H9 (cell line): ENCODE measurements around the gene TMEM132D. TPM values are rescaled to one million over a fixed set of nuclear protein-coding genes. Genes with fewer than 3 reads are reported as not detected.

ENCODE experiments used
- DNase-seq: peaks from one replicate; pipeline ENCODE4 v3.0.0-alpha.2; 2017
- H2AFZ ChIP-seq: one replicate; pipeline ENCODE4 v1.6.1; 2013; ENCODE audit warnings: mild to moderate bottlenecking, low read length, control low read depth, moderate library complexity
- H2AK5ac ChIP-seq: 2 replicates; pipeline ENCODE4 v1.6.1; 2013; ENCODE audit warnings: low read length, control low read depth, mixed read lengths; ENCODE audit not compliant: insufficient read length
- H2BK120ac ChIP-seq: one replicate; pipeline ENCODE4 v1.6.1; 2013; ENCODE audit warnings: low read depth, mild to moderate bottlenecking, low read length, control low read depth, inconsistent platforms; ENCODE audit not compliant: poor library complexity, severe bottlenecking
- H2BK12ac ChIP-seq: 2 replicates; pipeline ENCODE4 v1.6.1; 2013; ENCODE audit warnings: low read length, control low read depth, mixed read lengths, low read depth; ENCODE audit not compliant: insufficient read length
- H2BK15ac ChIP-seq: 2 replicates; pipeline ENCODE4 v1.6.1; 2013; ENCODE audit warnings: low read depth, low read length, control low read depth
- H2BK20ac ChIP-seq: one replicate; pipeline ENCODE4 v1.6.1; 2013; ENCODE audit warnings: low read depth, mild to moderate bottlenecking, low read length, control low read depth, inconsistent platforms; ENCODE audit not compliant: poor library complexity, severe bottlenecking
- H2BK5ac ChIP-seq: 2 replicates; pipeline ENCODE4 v1.6.1; 2013; ENCODE audit warnings: low read length, control low read depth, mixed read lengths; ENCODE audit not compliant: insufficient read length
- H3K14ac ChIP-seq: 2 replicates; pipeline ENCODE4 v1.6.1; 2013; ENCODE audit warnings: low read length, control low read depth; ENCODE audit not compliant: insufficient read depth
- H3K18ac ChIP-seq: 2 replicates; pipeline ENCODE4 v1.6.1; 2013; ENCODE audit warnings: low read depth, mild to moderate bottlenecking, mixed read lengths, low read length, control low read depth; ENCODE audit not compliant: insufficient read length
- H3K23ac ChIP-seq: 2 replicates; pipeline ENCODE4 v1.6.1; 2013; ENCODE audit warnings: low read length, control low read depth, mixed read lengths, low read depth; ENCODE audit not compliant: insufficient read length
- H3K23me2 ChIP-seq: 2 replicates; pipeline ENCODE4 v1.6.1; 2013; ENCODE audit warnings: low read depth, mild to moderate bottlenecking, mixed read lengths, low read length, control low read depth; ENCODE audit not compliant: insufficient read length, poor library complexity, severe bottlenecking
- H3K27ac ChIP-seq: 2 replicates; pipeline ENCODE4 v1.5.1; 2013; ENCODE audit warnings: low read length, control low read depth, mixed read lengths, low read depth; ENCODE audit not compliant: insufficient read length
- H3K27me3 ChIP-seq: 2 replicates; pipeline ENCODE4 v1.6.1; 2013; ENCODE audit warnings: low read length, control low read depth, inconsistent platforms; ENCODE audit not compliant: insufficient read depth
- H3K4ac ChIP-seq: 2 replicates; pipeline ENCODE4 v1.6.1; 2013; ENCODE audit warnings: low read depth, mild to moderate bottlenecking, control low read depth, inconsistent platforms, low read length, moderate library complexity
- H3K4me1 ChIP-seq: 2 replicates; pipeline ENCODE4 v1.6.1; 2013; ENCODE audit warnings: low read length, control low read depth, inconsistent platforms; ENCODE audit not compliant: insufficient read depth
- H3K4me2 ChIP-seq: 2 replicates; pipeline ENCODE4 v1.6.1; 2013; ENCODE audit warnings: low read length, control low read depth, mixed read lengths; ENCODE audit not compliant: insufficient read length, insufficient read depth
- H3K56ac ChIP-seq: 2 replicates; pipeline ENCODE4 v1.6.1; 2013; ENCODE audit warnings: low read depth, mild to moderate bottlenecking, mixed read lengths, low read length, control low read depth; ENCODE audit not compliant: insufficient read length
- H3K79me1 ChIP-seq: 2 replicates; pipeline ENCODE4 v1.6.1; 2013; ENCODE audit warnings: low read depth, mild to moderate bottlenecking, moderate library complexity, low read length, control low read depth, inconsistent platforms; ENCODE audit not compliant: insufficient read depth, poor library complexity, severe bottlenecking
- H3K79me2 ChIP-seq: 2 replicates; pipeline ENCODE4 v1.6.1; 2013; ENCODE audit warnings: low read length, control low read depth, inconsistent platforms; ENCODE audit not compliant: insufficient read depth
- H3K9ac ChIP-seq: 2 replicates; pipeline ENCODE4 v1.6.1; 2013; ENCODE audit warnings: low read length, control low read depth, mixed read lengths; ENCODE audit not compliant: insufficient read length; ENCODE audit errors: extremely low read depth
- H3K9me3 ChIP-seq: one replicate; pipeline ENCODE4 v1.6.1; 2013; ENCODE audit warnings: low read depth, low read length, inconsistent platforms; ENCODE audit not compliant: control insufficient read depth
- H3T11ph ChIP-seq: one replicate; pipeline ENCODE4 v1.6.1; 2013; ENCODE audit warnings: mild to moderate bottlenecking, low read length, control low read depth, inconsistent platforms
- H4K20me1 ChIP-seq: one replicate; pipeline ENCODE4 v1.6.1; 2013; ENCODE audit not compliant: control insufficient read depth, insufficient read length, insufficient read depth
- H4K5ac ChIP-seq: 2 replicates; pipeline ENCODE4 v1.6.1; 2013; ENCODE audit warnings: low read depth, mild to moderate bottlenecking, mixed read lengths, low read length, control low read depth; ENCODE audit not compliant: insufficient read length
- H4K8ac ChIP-seq: replicated peaks from 2 replicates; pipeline ENCODE4 v1.6.1; 2013; ENCODE audit warnings: low read length, control low read depth, mixed read lengths, low read depth; ENCODE audit not compliant: insufficient read length
- H4K91ac ChIP-seq: 2 replicates; pipeline ENCODE4 v1.6.1; 2013; ENCODE audit warnings: low read depth, mild to moderate bottlenecking, moderate library complexity, mixed read lengths, low read length, control low read depth; ENCODE audit not compliant: insufficient read length
- H3K27ac Mint-ChIP-seq, 3 experiments: 2 replicates in 2 of 3; 3 replicates in 1 of 3; pipeline ENCODE4 v1.8.0; 2020 to 2021; ENCODE audit warnings: mixed read lengths in 3 of 3, mild to moderate bottlenecking in 1 of 3, moderate library complexity in 1 of 3
- H3K27me3 Mint-ChIP-seq: 2 replicates; pipeline ENCODE4 v1.8.0; 2021; ENCODE audit warnings: low read depth, mild to moderate bottlenecking, moderate library complexity, mixed read lengths
- H3K36me3 Mint-ChIP-seq, 3 experiments: 2 replicates in 2 of 3; 3 replicates in 1 of 3; pipeline ENCODE4 v1.8.0; 2020 to 2021; ENCODE audit warnings: low read depth in 3 of 3, mixed read lengths in 3 of 3; ENCODE audit not compliant: insufficient read depth in 1 of 3
- H3K4me1 Mint-ChIP-seq, 2 experiments: 2 replicates each; pipeline ENCODE4 v1.8.0; 2020; ENCODE audit warnings: mixed read lengths in 2 of 2
- H3K4me3 Mint-ChIP-seq, 2 experiments: 2 replicates in 1 of 2; 3 replicates in 1 of 2; pipeline ENCODE4 v1.8.0; 2020 to 2021; ENCODE audit warnings: mild to moderate bottlenecking in 2 of 2, mixed read lengths in 2 of 2, moderate library complexity in 1 of 2
- H3K9me3 Mint-ChIP-seq, 2 experiments: 2 replicates in 1 of 2; 3 replicates in 1 of 2; pipeline ENCODE4 v1.8.0; 2020; ENCODE audit warnings: mild to moderate bottlenecking in 2 of 2, mixed read lengths in 2 of 2, moderate library complexity in 1 of 2
- CTCF ChIP-seq: fragments of 200-600 bp; sonication (generic); conservative IDR thresholded peaks from 3 replicates; pipeline ENCODE4 v1.8.0; 2021; ENCODE audit warnings: antibody characterized with exemption, mild to moderate bottlenecking
- WGBS: extraction: QIAGEN DNeasy Blood & Tissue Kit; methylation state at CpG from one replicate; pipeline ENCODE4 v1.1.7; 2013; ENCODE audit warnings: missing lambda C conversion rate, low lambda C conversion rate, mixed read lengths; ENCODE audit not compliant: insufficient read length; ENCODE audit errors: extremely low coverage; 5-methylcytosine and 5-hydroxymethylcytosine counted together
- total RNA-seq: library from RNA; stranded (reverse); gene quantifications from 2 replicates; pipeline ENCODE4 v1.2.1, GENCODE V29; 2021

Gene TMEM132D
- total RNA-seq, 1 experiment from 2014 or later, result 6.1 TPM

GRCh38 chr12:129665414-129665813, 238.4 kb downstream of the TMEM132D start:
- DNase-seq, result no peak
- Histone ChIP-seq H3K27me3 (no peaks in the 10 kb centered on the region), H3K23me2 (no peaks in the 10 kb centered on the region), H3K14ac (no peak overlapping the region), H3K4me1 (no peaks in the 10 kb centered on the region; the same call in 1 of the 2 replicates), H3K18ac (no peak overlapping the region), H2BK20ac (no peak overlapping the region), H2BK12ac (no peak overlapping the region), H2AFZ (no peak overlapping the region), H3K79me2 (no peaks in the 10 kb centered on the region), H3T11ph (no peak overlapping the region), H3K79me1 (no peaks in the 10 kb centered on the region), H4K20me1 (no peaks in the 10 kb centered on the region), H2BK15ac (no peak overlapping the region), H4K8ac (no peak overlapping the region), H3K27ac (no peak overlapping the region), H4K5ac (no peak overlapping the region), H3K23ac (no peak overlapping the region), H3K56ac (no peak overlapping the region), H3K4me2 (no peak overlapping the region), H2BK5ac (no peak overlapping the region), H3K4ac (no peak overlapping the region), H2AK5ac (no peak overlapping the region), H4K91ac (no peak overlapping the region), H3K9ac (no peak overlapping the region), H3K9me3 (no peaks in the 10 kb centered on the region), H2BK120ac (no peak overlapping the region)
- TF ChIP-seq CTCF, result no peak
- H3K36me3 Mint-ChIP-seq, result peaks cover 16 to 17% (median 16%) of the 10 kb centered on the region in 3 experiments
- H3K9me3 Mint-ChIP-seq, result peaks cover 9 to 18% of the 10 kb centered on the region in 2 experiments; a peak in 4 of 5 replicates
- no CpG with 5 or more reads among the region's 6 CpGs for WGBS
- no peak overlapping the region for H3K4me3 Mint-ChIP-seq
- peaks cover 9 to 18% of the 10 kb centered on the region in 2 experiments for H3K4me1 Mint-ChIP-seq
- H3K27ac Mint-ChIP-seq, result no peak overlapping the region
- no peaks in the 10 kb centered on the region; the same call in 1 of the 2 replicates for H3K27me3 Mint-ChIP-seq
